Measurements from ENCODE around the gene DIP2A.

DNA sequence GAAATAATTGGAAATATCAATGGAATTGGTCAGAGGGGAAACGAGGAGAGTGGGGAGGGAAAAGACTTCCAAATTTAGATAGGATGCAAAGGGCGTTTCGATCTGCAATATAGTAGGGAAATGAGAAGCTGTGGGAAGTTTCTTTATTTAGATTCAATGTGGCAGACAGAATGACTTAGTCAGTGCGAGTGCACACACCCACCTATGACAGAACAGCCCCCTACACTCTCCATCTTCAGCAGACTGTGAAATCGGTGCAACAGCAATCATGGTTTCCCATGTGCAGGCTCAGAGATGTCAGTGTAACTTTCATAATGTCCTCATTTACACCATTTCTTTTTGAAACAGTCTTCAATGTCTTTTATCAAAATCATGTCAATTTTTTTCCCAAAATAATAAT, 46.0 kb downstream of the DIP2A start:
- TF ChIP-seq EZH2 (IDR thresholded peaks at IDR 0.05; ENCODE audit: borderline replicate concordance, insufficient read depth, low read length, poor library complexity, severe bottlenecking) (no peak), CTCF (IDR thresholded peaks at IDR 0.05; ENCODE audit: poor library complexity, severe bottlenecking) (no peak), POLR2AphosphoS5 (IDR thresholded peaks at IDR 0.05) (no peak), TAF1 (IDR thresholded peaks at IDR 0.05; ENCODE audit: low read depth) (no peak), REST (IDR thresholded peaks at IDR 0.05; ENCODE audit: borderline replicate concordance) (no peak), MXI1 (conservative IDR thresholded peaks at IDR 0.05; ENCODE audit: poor library complexity, severe bottlenecking) (no peak)
